Keratinocyte (primary cell): Measurements from ENCODE around the gene TMPRSS4. TPM values are rescaled to one million over a fixed set of nuclear protein-coding genes. Genes with fewer than 3 reads are reported as not detected.

Source experiments
- DNase-seq: peaks from one replicate; pipeline ENCODE4 v3.0.0-alpha.2; 2011; ENCODE audit warnings: low read depth, missing footprints, low spot score
- FAIRE-seq: peaks from 2 replicates; lab custom pipeline; 2011; peaks lifted over from hg19 to GRCh38; lab: Jason Lieb, UNC
- H2AFZ ChIP-seq: 2 replicates; pipeline ENCODE4 v1.6.0; 2012; ENCODE audit warnings: low read length, control low read depth, inconsistent platforms; ENCODE audit not compliant: control insufficient read depth
- H3K27ac ChIP-seq: 2 replicates; pipeline ENCODE4 v1.5.1; 2011; ENCODE audit warnings: low read length; ENCODE audit not compliant: control insufficient read depth, insufficient read depth
- H3K27me3 ChIP-seq: 3 replicates; pipeline ENCODE4 v1.6.0; 2011; ENCODE audit warnings: low read length; ENCODE audit not compliant: control insufficient read depth, insufficient read depth; ENCODE audit errors: extremely low read depth
- H3K36me3 ChIP-seq, 2 experiments: 2 replicates in 1 of 2; 3 replicates in 1 of 2; pipeline ENCODE4 v1.5.1; 2011; ENCODE audit warnings: low read length in 2 of 2, mild to moderate bottlenecking in 1 of 2; ENCODE audit not compliant: control insufficient read depth in 2 of 2, insufficient read depth in 2 of 2; ENCODE audit errors: extremely low read depth in 1 of 2
- H3K4me1 ChIP-seq: 3 replicates; pipeline ENCODE4 v1.5.1; 2011; ENCODE audit warnings: low read length; ENCODE audit not compliant: control insufficient read depth, insufficient read depth; ENCODE audit errors: extremely low read depth
- H3K4me2 ChIP-seq: 3 replicates; pipeline ENCODE4 v1.6.0; 2011; ENCODE audit warnings: low read depth, low read length; ENCODE audit not compliant: control insufficient read depth, insufficient read depth; ENCODE audit errors: extremely low read depth
- H3K4me3 ChIP-seq, 3 experiments: fragments of 200-600 bp in 1 of 3; sonication (generic) in 1 of 3; 2 replicates in 2 of 3; 3 replicates in 1 of 3; pipeline ENCODE4 v1.5.1; 2011 to 2016; ENCODE audit warnings: low read length in 3 of 3, mild to moderate bottlenecking in 3 of 3, control low read depth in 2 of 3, inconsistent platforms in 1 of 3, low read depth in 1 of 3, mixed read lengths in 1 of 3, mixed run types in 1 of 3, moderate library complexity in 1 of 3; ENCODE audit not compliant: control insufficient read depth in 2 of 3, insufficient read depth in 2 of 3; ENCODE audit errors: extremely low read depth in 1 of 3
- H3K79me2 ChIP-seq: 2 replicates; pipeline ENCODE4 v1.6.0; 2012; ENCODE audit warnings: low read length; ENCODE audit not compliant: control insufficient read depth, insufficient read depth
- H3K9ac ChIP-seq: 3 replicates; pipeline ENCODE4 v1.6.0; 2011; ENCODE audit warnings: low read length; ENCODE audit not compliant: control insufficient read depth, insufficient read depth; ENCODE audit errors: extremely low read depth
- H3K9me1 ChIP-seq: 3 replicates; pipeline ENCODE4 v1.6.0; 2011; ENCODE audit warnings: low read length; ENCODE audit not compliant: control insufficient read depth, insufficient read depth; ENCODE audit errors: extremely low read depth
- H3K9me3 ChIP-seq: 2 replicates; pipeline ENCODE4 v1.5.1; 2012; ENCODE audit warnings: low read depth, low read length; ENCODE audit not compliant: control insufficient read depth
- H4K20me1 ChIP-seq: 3 replicates; pipeline ENCODE4 v1.6.0; 2011; ENCODE audit warnings: low read length; ENCODE audit not compliant: control insufficient read depth, insufficient read depth; ENCODE audit errors: extremely low read depth
- CTCF ChIP-seq, 3 experiments: IDR thresholded peaks in 1 of 3; conservative IDR thresholded peaks in 1 of 3; optimal IDR thresholded peaks in 1 of 3; 2 replicates in 2 of 3; 3 replicates in 1 of 3; pipeline versions ENCODE3 to v1.5.1; 2011; ENCODE audit warnings: low read length in 3 of 3, mild to moderate bottlenecking in 3 of 3, moderate library complexity in 2 of 3, control low read depth in 1 of 3, inconsistent platforms in 1 of 3; ENCODE audit not compliant: insufficient read depth in 2 of 3; ENCODE audit errors: extremely low read depth in 1 of 3
- EZH2 ChIP-seq: IDR thresholded peaks from one replicate; pipeline ENCODE4 v1.6.1; 2012; ENCODE audit warnings: inconsistent platforms, mild to moderate bottlenecking, low read length, moderate library complexity
- dilution Hi-C: fragments of 300-500 bp; cut with MboI; formaldehyde crosslinking; loops from one replicate; pipeline ENCODE4 v1.7.0; 2020; ENCODE audit warnings: low sequenced_read_pairs; ENCODE audit not compliant: extremely low pct_ligation_motif_present
- polyA plus RNA-seq, 5 experiments: library from polyadenylated mRNA; depleted of rRNA in 3 of 5; stranded (reverse) in 3 of 5; stranded (forward) in 1 of 5; unstranded in 1 of 5; fragments of >200 nt; gene quantifications; 1 replicate in 1 of 5; 2 replicates in 3 of 5; 3 replicates in 1 of 5; pipeline versions ENCODE4 v1.2.1 to v1.2.3, GENCODE V29; 2011 to 2012; ENCODE audit warnings: missing spikeins in 2 of 5, low read depth in 1 of 5, low replicate concordance in 1 of 5

The TMPRSS4 gene
- polyA plus RNA-seq, 1 donor (not counting 4 experiments of a cell fraction or from before 2014, with no cell fraction given), result 1.2 TPM

DNA sequence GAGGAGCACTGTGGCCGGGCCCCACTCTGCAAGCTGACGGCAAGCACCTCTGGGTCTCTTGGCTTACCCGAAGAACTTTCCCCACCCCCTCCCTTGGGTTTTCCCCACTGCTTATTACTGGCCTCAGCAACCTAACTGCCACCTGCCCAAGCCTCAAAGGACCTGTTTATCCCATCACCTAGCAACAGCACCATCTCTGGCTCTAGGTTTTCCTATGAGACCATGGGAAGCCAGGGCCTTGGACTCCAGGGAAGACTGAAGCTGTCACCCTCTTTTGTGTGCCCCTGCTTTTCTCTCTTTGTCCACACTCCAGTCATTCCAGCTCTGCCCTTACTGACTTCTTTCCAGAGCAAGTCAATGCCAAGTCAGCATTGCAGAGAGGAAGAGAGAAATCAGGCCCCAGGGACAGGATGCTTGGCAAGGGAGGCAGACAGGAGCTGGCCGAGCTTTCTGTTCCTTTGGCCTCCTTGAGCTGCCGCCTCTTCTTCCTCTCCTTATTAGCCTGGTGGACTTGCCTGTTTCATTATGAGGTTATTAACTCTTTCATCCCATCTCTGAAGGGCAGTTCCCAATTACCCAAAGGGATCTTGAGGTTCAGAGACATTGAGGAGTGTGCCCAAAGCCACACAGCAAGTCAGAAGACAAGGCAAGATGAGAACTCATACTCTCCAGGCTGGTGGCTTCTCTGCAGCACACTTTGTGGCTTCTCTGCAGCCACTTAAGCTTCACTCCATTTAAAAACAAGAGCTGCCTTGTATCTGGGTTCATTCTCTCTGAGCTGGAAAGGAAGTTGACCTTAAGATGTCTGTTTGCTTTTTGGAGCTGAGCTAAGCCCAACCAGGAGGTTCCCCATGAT, 10.3 kb downstream of the TMPRSS4 start, which contains the start of gene SMIM35:
TSS of gene SMIM35 (minus strand) at position 51 of the 856 bp plus-strand sequence. CDS start 206 bp downstream, outside the sequence.
- Histone ChIP-seq H3K4me1 (peaks cover 3% of the 10 kb centered on the region), H3K9me1 (no peaks in the 10 kb centered on the region), H3K27me3 (no peaks in the 10 kb centered on the region), H3K4me2 (no peak within 1 kb of the TSS), H3K4me3 (no peak within 1 kb of the TSS), H3K9me3 (peaks cover 21% of the 10 kb centered on the region), H2AFZ (no peak within 1 kb of the TSS), H3K27ac (no peak within 1 kb of the TSS), H3K79me2 (no peaks in the 10 kb centered on the region), H4K20me1 (no peaks in the 10 kb centered on the region), H3K9ac (no peak within 1 kb of the TSS), H3K36me3 (no peaks in the 10 kb centered on the region)
- TF ChIP-seq EZH2 (no peak), CTCF (optimal IDR thresholded peaks at IDR 0.05 in 1 of 3, IDR thresholded peaks at IDR 0.05 in 1 of 3, conservative IDR thresholded peaks at IDR 0.05 in 1 of 3; ENCODE audit: extremely low read depth in 1 of 3, insufficient read depth in 2 of 3, low read length in 3 of 3) (no peak)
- FAIRE-seq (no peak), DNase-seq (no peak)
- dilution Hi-C loops, result no loop called here

DNA sequence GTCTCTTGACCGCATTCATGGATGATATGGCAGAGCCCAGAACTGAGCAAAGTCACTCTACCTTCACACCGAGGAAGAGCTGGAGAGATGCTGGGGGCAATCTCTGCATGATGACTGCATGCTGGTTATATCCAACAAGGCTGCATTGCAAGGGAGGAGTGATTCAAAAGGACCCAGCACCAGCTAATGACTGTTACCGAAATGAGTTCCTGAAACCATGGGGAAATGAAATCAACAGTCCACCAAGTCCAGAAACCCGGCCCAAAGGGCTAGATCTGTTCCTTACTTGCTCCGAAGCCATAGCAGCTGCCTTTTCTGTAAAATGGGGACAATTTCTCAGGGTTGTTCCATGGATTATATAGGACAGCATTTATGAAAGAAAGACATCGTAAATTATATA, 11.1 kb downstream of the TMPRSS4 start:
- Histone ChIP-seq H2AFZ (no peak overlapping the region), H3K4me1 (peaks cover 5% of the 10 kb centered on the region), H3K27me3 (no peaks in the 10 kb centered on the region), H3K9me1 (no peaks in the 10 kb centered on the region), H3K79me2 (no peaks in the 10 kb centered on the region), H4K20me1 (no peaks in the 10 kb centered on the region), H3K9me3 (peaks cover 21% of the 10 kb centered on the region), H3K36me3 (no peaks in the 10 kb centered on the region), H3K4me3 (no peak overlapping the region), H3K27ac (no peak overlapping the region), H3K9ac (no peak overlapping the region), H3K4me2 (no peak overlapping the region)
- TF ChIP-seq EZH2, result no peak
- no peak for TF ChIP-seq CTCF (optimal IDR thresholded peaks at IDR 0.05 in 1 of 3, IDR thresholded peaks at IDR 0.05 in 1 of 3, conservative IDR thresholded peaks at IDR 0.05 in 1 of 3; ENCODE audit: extremely low read depth in 1 of 3, insufficient read depth in 2 of 3, low read length in 3 of 3)
- dilution Hi-C loops, result no loop called here
- FAIRE-seq (no peak), DNase-seq (no peak)
